Stimulated activated CD4-positive, alpha-beta T cell treated with anti-CD3 and anti-CD28 coated beads, Interleukin-4, amount 100 ng/mL, for 24 hours (primary cell): ENCODE measurements around the gene FHOD3.

Experiments used
- DNase-seq: peaks from one replicate; pipeline ENCODE4 v3.0.0-alpha.2; 2020

FHOD3 gene

DNA sequence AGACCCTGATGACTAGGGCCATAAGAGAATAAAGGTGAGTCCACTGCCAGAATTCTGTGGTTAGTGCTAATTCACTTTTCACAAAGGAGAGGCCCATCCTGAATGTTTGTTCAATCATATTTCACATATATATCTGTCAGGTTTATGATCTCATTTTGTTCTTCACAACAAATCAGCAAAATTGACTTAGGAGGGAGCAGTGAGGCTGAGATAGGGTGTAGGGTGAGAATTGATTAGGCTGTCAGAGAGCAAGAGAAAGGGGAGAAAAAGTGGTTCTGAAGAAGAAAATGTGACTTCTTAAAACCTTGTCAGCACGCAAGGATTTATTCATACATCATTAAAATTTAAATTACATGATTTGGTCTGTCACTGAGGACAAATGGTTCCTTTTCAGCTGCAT is 117.7 kb downstream of the FHOD3 start:
- DNase-seq = no peak

DNA sequence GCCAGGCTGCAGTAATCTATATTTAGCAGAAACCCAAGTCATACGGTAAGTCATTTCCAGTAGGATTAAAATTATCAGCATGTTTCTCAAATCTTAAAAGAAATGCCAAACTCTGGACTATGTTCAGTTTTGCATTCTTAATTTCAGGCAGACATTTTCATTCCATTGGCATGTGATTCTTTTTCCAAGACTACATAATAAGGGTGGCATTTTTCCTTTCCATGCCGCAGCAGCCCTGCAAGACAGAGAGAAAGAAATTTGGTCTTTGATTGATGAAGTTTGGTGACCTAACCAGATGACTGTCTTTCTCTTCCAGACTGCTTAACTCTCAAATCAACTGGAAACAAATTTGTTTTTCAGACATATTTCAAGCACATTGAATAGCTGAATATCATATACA is 118.1 kb downstream of the FHOD3 start:
- no peak for DNase-seq

DNA sequence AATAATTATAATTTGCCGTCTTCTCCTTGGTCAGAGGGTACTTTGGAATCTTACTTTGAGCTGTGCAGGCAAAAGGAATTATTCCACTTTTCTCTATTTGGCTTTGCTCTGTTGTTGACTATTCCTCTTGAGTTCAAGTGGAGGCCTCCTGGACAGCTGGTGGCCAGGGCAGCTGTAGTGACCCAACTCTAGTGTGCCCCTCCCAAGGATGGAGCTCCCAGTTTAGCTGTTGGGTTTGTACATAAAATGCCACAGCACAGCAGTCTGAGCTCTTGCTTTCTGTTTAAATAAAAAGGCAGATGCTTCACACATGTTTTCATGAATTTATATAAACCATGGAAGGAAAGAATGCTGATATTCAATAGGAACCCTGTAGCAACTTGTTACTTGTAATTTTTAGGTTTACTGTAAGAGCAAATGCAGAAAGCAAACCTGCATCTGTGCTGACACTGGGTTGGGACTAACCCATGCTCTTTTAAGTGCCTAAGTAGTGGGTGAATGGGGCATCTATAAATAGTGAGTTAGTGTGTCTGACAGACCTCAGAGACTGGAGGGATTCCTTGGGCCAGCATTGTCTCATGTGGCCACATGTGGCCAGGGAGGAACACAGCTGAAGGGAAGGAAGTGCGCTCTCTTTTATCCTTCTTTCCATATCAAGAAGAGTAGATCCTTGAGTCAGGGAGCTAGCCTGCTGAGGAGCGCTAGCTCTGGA is 121.8 kb downstream of the FHOD3 start:
- DNase-seq = no peak

DNA sequence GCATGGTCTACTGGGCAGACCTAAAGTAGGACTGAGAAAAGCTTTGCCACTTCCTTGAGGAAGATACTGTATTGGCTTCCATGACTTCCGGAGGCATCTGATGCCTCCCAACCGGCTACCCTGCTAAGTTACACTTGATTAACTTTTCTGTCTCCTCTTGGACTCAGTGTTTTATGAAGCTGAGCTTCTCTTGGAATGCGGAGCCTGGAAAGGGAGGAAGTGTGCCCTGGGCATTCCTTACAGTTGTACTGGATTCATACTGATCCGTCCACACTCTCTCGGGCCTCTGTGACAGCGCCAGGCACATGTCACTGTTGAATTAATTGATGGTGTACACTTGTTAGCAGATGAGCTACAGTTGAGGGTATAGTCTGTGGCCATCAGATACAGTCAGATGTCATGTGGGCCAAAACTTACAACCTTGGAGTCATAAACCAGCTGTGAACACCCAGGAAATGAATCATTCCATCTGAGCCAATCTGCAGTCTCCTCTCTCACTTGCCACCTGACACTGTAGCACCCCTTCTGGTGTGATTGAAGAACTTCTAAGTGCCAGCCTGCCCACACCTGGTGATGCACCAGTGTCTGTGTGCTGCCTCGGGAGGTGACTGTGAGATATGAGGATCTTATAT is 122.5 kb downstream of the FHOD3 start:
- DNase-seq = no peak

DNA sequence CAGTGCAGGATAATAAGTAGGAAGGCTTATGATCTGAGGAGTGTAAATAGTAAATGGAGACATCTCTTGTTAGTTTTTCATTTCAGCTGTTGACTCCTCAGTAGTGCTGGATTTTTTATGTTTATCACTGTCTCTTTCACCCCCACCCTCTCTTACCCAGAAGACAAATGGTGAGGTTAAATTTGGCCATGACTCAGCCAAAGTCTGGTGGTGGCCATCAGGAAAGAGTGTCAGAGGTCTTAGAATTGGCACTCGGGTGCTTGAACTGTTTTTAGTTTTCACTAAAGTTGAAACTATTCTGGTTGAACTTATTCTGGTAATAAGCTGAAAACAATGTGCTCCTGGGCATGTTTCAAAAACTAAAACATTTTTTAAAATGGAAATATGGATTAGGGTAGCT is 123.3 kb downstream of the FHOD3 start:
- DNase-seq = no peak

DNA sequence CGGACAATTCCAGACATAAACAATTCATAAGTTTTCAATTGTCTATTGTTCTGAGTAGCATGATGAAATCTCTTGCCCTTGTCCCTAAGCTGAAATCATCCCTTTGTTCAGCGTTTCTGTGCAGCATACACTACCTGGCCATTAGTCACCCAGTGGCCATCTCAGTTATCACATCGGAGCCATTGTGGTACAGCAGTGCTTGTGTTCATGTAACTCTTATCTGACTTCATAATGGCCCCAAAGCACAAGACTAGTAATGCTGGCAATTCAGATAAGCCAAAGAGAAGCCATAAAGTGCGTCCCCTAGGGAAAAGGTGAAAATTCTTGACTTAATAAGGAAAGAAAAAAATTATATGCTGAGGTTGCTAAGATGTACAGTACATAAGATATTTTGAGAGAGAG is 127.2 kb downstream of the FHOD3 start:
- DNase-seq = no peak

DNA sequence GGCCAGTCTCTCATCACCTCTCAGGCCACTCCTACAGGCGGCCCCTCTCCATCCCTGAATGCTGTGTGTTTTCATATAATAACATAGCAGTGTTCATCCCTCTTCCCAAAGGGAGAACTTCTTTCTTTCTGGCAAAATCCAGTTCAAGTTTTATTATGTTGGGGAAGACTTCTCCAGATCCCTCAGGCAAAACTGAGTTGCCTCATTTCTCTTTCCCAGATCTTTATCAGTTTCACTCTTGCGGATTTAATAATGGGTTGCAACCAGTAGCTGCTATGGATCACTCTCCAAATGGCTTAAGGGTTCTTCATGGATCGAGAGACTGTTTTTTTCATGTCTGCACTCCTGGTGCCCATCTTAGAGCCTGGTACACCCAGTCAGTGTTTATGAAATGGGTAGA is 129.9 kb downstream of the FHOD3 start:
- DNase-seq = no peak

DNA sequence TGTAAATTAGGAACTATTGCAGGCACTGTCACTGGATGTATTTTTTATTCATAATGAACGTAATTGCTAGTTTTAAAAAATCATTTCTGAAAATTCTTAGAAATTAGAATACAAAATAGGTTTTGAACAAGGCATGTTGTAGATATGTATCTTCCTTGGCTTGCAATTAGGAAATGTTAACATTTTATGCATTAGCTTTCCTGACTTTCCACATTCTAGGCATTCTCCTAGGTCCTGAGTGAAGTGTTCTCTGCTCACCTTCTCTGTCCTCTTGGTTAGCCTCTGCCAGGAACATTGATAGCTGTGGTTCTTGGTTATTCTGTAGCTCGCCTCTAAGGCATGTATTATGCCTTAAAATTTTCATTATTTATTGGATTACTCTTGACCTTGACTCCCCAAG is 130.3 kb downstream of the FHOD3 start:
- DNase-seq = no peak

DNA sequence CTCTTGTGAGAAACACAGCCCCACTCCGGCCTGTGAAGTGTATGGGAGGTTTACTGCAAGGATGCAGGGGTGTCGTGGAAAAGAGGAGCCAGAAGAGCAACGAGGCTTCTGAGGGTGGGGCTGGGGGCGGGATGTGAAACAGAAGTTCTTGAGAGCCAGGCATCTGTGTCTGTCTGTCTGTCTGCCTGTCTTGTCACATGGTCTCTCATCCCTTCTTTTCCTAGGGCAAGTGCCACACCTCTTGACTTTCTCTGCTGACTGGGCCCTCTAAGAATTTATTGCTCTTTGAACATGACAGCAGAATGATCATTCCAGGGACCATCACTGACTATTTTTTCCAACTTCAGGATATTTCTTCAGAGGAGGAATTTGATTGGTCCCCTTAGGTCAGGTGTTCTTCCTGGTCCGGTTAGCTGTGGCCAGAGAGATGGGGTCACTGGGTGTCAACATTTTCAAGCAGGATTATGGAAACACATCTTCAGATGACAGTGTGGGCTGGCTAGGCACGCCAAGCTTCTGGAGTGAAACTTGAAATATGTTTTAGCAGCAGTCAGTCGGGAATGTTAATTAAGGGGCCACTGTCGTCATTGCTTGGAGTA is 131.0 kb downstream of the FHOD3 start:
- DNase-seq = no peak

DNA sequence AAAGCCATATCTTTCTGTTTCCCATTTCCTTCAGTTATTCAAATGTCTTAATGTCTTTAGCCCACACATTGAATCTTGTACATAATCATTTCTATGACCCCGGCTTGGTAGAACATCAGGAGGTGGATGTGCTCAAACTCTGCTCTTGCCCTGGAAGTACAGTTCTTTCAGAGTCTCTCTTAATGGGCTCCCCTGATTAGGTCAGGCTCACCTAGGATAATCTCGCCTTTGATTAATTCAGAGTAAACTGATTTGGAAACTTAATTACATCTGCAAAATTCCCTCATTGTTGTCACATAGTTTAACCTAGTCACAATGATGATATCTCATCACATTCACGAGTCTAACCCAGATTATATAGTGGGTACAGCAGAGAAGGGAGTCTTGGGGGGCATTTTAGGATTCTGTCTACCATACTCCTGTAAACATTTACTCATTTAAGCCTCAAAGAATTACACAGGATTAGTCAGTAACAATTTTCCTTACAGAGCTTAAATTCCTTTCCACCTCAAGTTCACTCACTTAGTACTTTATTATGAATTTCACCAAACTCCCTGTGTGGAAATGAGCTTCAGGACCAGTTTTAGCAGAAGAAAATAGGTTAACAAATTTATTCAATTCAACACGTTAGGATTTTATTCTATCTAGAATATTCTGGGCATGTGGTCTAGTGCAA is 135.5 kb downstream of the FHOD3 start:
- DNase-seq = no peak

DNA sequence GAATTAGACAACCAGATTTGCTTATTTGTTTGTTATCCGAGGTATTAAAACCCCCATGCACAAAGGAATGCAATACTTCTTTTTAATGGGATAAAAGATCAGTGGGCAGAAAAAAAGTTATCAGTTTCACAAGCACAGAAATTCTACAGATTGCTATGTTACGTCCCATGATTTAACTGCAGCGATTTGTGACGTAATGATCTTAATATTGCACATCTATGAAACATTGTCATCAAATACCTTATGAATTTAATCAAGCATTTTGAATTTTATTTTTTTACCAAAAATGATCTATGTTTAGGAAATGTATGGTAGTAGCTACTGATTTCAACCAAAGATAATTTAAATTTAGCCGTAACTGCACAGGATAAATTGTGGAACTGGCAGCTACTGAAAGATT is 138.9 kb downstream of the FHOD3 start:
- DNase-seq = no peak

DNA sequence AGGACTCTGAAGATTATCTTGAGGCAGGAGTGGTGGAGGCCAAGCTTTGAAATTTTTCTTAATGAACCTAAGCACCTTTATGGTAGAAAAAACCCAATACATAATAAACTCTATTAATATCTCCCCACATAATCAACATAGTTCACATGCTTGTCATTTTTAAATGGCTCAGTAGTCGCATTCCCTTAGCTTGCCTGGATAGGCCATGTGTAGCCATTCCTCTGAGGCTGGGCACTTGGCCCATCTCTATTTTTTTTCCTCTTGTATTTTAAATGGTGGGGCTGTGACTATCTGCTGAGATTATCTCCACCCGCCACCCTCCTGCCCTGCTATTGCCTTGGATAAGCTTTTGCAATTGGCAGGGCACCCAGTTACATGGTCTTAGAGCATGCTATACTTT is 143.1 kb downstream of the FHOD3 start:
- DNase-seq = no peak

DNA sequence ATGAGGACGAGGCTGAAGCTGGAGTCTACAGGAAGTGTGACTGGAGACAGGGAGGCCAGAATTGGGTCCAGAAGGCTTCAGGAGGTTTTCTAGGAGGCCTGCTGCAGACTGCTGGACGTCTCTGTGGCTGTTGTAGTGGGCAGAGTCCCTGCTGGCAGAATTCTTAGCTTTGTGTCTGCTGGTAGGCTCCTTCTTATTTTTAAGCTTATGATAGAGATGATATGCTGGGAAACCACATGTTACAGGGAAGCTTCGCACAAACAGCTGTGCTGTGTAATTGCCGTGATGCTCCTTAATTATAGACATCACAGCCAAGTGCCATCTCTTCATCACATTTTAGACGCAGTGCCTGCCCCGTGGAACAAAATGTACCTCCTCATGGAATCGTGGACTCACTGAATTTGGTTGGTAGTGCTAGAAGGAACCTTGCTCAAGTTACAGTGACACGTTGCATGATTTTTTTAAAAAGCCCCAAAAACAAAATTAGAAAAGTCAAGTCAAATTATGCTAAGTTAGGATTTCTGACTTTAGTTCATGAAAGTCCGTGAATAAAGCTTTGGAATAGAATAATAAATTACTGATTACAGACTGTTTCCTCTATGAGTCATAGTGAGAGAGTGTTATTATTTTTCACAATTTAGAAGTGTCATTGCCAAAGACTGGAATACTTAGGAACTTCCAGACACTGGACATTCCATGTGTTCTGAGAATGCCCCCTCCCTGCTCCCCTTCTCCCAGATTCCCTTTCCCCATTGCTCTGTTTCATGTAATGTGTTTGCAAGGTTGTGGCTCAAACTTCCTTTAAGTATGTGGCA is 144.1 kb downstream of the FHOD3 start:
- DNase-seq = no peak

DNA sequence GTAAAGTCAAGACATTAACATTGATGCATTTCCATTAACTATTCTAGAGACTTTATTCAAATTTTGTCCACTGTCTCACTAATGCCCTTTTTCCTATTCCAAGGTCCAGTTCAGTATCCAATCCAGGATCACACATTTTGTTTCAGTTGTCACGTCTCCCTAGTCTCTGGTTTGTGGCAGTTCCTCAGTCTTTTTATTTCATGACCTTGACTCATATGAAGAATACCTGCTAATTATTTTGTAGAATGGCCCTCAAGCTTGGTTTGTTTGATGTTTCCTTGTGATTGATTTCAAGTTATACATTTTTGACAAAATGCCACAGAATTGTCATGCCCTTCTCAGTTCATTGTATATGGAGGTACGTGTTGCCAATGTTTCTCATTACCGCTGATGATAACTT is 145.2 kb downstream of the FHOD3 start:
- DNase-seq = no peak

DNA sequence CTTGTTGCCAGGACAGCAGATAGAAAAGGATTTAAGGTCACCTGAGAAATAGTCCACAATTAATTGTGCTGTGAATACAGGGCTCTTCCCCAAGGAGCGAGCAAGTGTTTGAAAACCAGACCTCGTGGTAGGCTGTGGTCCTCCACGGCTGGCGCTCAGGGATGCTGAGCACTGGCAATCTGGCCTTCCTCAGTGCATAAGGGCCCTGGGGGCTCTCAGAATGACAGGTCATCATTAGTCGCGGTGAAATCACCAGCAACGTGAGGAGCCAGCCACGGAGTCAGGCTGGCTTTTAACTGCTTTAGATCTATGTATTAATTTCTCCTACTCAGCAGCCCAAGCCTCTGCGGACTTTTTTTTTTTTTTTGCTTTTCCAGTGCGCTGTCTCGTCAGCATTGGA is 148.5 kb downstream of the FHOD3 start:
- no peak for DNase-seq

DNA sequence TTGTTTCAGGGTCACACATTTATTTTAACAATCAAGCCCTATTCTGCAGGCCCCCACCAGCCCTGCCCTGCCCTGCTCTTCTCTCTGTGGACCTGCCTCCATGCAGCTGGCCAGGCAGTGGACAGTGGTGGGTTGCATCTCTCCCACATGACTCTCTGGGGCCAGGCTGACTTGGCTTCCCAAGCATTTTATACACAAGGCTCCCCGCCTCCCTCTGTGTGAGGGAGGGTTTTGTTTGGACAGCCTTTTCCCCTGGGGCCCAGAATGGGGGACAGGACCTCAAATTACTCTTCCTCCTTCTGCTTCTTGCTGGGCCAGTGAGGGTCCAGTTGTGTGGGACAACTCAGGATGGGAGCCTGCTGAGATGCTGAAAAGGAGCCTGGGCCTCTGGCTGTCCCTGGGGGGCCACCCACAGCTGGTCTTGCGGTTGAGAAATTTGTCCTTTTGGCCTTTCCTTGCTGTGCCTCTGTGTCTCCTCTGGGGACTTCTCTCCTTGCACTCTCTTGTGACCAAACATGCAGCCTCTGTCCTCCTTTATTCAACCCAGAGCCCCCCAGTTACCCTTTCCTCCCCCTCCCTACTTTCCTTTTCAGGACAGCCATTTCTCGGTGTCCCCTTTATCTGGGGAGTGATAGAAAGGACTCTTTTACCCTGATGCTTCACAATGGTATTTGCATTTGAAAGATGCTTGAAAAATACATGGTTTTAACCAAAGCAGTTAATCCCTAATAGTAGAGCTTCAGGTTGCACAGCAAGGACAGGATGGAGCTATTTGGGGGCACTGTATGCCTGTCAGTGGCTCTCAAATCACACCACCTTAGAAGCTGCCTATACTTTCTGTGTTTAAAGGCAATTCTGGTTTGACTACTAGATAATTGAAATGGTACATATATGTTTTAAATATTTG is 151.1 kb downstream of the FHOD3 start:
- DNase-seq = no peak

DNA sequence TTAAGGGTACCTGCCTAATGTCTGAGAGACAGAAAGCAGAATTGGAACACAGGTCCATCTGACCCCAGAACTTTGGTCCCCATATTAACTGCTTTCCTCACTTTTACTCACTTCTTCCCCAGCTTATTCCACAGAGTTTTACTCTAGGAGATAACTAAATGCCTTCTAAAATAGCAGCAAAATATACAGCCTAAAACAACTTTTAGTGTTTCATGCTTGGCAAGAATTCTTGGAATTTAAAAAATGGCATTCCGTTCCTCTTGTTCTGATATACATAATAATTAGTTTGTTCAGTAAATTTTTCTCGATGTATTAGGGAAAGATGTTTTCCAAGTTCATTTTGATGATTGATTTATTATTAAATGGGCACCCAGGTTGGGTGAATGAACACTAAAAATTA is 151.9 kb downstream of the FHOD3 start:
- DNase-seq = no peak

DNA sequence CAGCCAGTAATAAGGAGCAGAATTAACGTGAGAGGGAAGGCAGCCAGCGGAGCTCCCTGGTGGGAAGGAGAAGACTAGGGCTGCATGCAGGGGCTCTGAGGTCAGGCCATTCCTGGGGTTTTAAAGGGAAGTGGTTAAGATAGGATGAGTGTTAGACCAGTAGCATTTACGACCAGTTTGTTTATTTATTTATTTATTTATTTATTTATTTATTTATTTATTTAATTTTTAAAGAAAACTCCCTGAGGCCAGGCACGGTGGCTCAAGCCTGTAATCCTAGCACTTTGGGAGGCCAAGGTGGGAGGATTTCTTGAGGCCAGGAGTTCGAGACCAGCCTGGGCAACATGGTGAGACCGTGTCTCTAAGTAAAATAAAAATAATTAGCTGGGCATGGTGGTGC is 152.8 kb downstream of the FHOD3 start:
- DNase-seq = no peak

DNA sequence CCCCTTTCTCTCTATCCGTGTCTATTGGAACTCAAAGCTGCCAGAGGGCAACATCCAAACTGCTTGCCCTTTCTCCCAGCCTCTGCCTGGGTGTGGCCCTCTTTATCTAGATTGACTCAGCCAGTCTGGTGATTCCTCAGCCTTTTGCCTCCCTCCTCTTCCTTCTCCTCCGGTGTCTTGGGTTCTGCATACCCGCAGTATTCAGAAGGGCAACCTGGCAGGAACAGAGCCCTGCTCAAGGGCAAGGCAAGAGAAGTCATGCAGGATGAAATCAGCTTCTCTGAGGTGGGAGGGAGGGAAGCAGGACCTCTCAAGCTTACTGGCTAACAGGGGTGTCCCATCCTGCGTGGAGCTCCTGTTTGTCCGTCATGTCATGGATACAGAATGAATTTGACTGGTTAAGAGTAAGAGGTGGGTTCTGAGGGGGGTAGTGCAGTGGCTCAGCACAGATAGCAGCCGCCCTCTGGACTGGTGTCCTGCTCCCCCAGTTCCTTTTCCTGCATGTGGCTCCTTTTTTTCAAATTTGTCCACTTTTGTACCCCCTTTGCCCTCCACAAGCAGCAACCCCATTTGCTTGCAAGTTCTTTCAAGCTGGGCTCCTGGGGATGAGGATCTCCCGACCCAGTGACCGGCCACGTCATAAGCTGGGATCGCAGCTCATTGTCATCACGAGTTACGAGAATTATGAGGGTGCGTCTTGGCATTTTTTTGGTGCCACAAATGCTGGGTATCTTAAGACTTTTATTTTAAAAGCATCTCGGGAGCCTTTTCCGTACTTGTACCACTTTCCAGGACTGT is 154.1 kb downstream of the FHOD3 start:
- DNase-seq = no peak

DNA sequence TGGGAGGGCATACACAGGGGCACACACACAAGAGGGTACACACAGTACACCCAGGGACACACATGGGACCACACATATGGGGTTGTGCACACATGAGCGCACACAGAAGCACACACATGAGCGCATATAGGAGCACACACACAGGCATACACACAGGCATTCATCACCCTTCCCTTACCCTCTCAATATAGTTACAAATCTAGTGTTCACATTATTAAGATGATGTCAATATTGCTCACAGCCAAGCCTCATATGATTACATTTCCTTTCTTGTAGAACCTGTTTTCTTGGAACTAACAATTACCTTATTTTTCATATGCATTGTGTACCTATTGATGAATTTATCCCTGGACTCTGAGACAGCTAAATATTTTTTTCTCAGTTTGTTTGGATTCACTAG is 156.7 kb downstream of the FHOD3 start:
- DNase-seq = no peak

DNA sequence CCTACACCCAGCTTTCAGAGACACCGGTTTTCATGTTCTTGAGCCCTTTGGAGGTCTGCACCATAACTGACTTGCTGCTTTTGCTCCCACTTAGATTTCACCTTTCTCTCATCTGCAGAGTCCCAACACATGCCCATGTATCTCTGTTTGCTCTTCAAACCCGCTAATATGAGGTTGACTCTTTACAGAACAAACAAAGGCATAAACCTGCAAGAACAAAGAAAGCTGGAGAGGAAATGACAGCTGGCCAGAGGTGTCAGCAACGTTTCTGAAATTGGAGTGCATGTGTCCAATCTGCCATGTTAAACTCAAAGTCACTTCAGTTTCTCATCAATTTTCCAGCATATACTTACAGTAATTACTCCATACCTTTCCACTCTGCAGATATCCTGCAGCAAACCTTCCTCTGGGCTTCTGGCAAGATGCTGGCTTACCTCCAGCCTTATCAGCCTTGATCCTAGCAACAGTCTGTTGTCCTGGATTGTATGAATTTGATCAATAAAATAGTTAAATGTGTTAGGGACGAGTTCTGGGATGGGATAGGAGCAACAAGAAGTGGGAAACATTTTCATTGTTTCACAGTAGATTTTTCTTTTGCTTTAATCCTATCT is 157.4 kb downstream of the FHOD3 start:
- no peak for DNase-seq
